ENCODE data around the gene WDR41.
"Not testable (repeated sequence)": the region's sequence is repeated elsewhere in the genome, so short reads cannot be mapped to it uniquely, and the experiment has no call there.

WDR41 gene

GRCh38 chr5:77398896-77399295, 93.2 kb downstream of the WDR41 start:
- no peak for DNase-seq

- DNase-seq: no peak
Measured at GRCh38 chr5:77398458-77398857, 93.7 kb downstream of the WDR41 start.

GRCh38 chr5:77397686-77398292, 94.3 kb downstream of the WDR41 start:
- DNase-seq: no peak

- DNase-seq: no peak
Measured at GRCh38 chr5:77396017-77396416, 96.1 kb downstream of the WDR41 start.

GRCh38 chr5:77394064-77394715, 97.9 kb downstream of the WDR41 start:
- no peak for DNase-seq

GRCh38 chr5:77391240-77391765, 100.8 kb downstream of the WDR41 start:
- DNase-seq: no peak

- no peak for DNase-seq
Measured at GRCh38 chr5:77390795-77391194, 101.3 kb downstream of the WDR41 start.

GRCh38 chr5:77390221-77390620, 101.9 kb downstream of the WDR41 start:
- no peak for DNase-seq

- DNase-seq: no peak
Measured at GRCh38 chr5:77389746-77390145, 102.4 kb downstream of the WDR41 start.

GRCh38 chr5:77386340-77386739, 105.8 kb downstream of the WDR41 start:
- DNase-seq: not testable (repeated sequence)

- not testable (repeated sequence) for DNase-seq
Measured at GRCh38 chr5:77383336-77383735, 108.8 kb downstream of the WDR41 start.
